SK-N-SH treated with all-trans-retinoic acid at 6 μM for 48 hours (cell line): Measurements from ENCODE around the gene GHRH.

Experiments used
- ESRRG ChIP-seq: fragments of 250-450 bp; sonication (Bioruptor Pico); IDR thresholded peaks from 2 replicates; pipeline ENCODE4 v1.6.1; 2021; ENCODE audit warnings: mild to moderate bottlenecking
- GLIS3 ChIP-seq: fragments of 250-450 bp; sonication (Bioruptor Pico); IDR thresholded peaks from 2 replicates; pipeline ENCODE4 v1.5.0; 2020; ENCODE audit warnings: mild to moderate bottlenecking, moderate library complexity
- OSR1 ChIP-seq: fragments of 250-450 bp; sonication (Bioruptor Pico); IDR thresholded peaks from 2 replicates; pipeline ENCODE4 v1.8.0; 2022; ENCODE audit warnings: moderate library complexity, mild to moderate bottlenecking, inconsistent platforms
- PPARA ChIP-seq: fragments of 250-450 bp; sonication (Bioruptor Pico); IDR thresholded peaks from 2 replicates; pipeline ENCODE4 v1.5.0; 2020; ENCODE audit warnings: mild to moderate bottlenecking, borderline replicate concordance
- ZFP3 ChIP-seq: fragments of 250-450 bp; sonication (Bioruptor Pico); IDR thresholded peaks from 2 replicates; pipeline ENCODE4 v1.5.0; 2020; ENCODE audit warnings: mild to moderate bottlenecking, moderate library complexity
- TF ChIP-seq, protein P1 (sequence below): fragments of 250-450 bp; sonication (Bioruptor Pico); IDR thresholded peaks from 2 replicates; pipeline ENCODE4 v1.5.1; 2021; ENCODE audit warnings: mild to moderate bottlenecking, moderate library complexity
- TF ChIP-seq, protein P2 (sequence below): fragments of 250-450 bp; sonication (Bioruptor Pico); IDR thresholded peaks from 2 replicates; pipeline ENCODE4 v1.8.0; 2020; ENCODE audit warnings: mild to moderate bottlenecking, moderate library complexity, borderline replicate concordance

DNA sequence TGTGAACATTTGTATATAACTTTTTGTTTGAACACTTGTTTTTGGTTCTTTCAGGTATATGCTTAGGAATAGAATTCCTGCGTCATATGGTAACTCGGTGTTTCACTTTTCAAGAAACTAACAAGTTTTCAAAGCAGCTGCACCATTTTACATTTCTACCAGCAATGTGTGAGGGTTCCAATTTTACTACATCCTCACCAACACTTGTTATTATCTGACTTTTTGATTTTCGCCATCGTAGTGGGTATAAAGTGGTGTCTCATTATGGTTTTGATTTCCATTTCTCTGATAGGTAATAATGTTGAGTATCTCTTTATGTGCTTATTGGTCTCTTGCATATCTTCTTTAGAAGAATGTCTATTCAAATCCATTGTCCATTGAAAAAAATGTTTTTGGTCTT, 42.6 kb downstream of the GHRH start:
- TF ChIP-seq ZFP3 (no peak), OSR1 (CRISPR knock-in tag) (no peak), GLIS3 (no peak), PPARA (CRISPR knock-in tag) (no peak), ESRRG (CRISPR knock-in tag) (no peak)
- TF ChIP-seq, protein P1, sequence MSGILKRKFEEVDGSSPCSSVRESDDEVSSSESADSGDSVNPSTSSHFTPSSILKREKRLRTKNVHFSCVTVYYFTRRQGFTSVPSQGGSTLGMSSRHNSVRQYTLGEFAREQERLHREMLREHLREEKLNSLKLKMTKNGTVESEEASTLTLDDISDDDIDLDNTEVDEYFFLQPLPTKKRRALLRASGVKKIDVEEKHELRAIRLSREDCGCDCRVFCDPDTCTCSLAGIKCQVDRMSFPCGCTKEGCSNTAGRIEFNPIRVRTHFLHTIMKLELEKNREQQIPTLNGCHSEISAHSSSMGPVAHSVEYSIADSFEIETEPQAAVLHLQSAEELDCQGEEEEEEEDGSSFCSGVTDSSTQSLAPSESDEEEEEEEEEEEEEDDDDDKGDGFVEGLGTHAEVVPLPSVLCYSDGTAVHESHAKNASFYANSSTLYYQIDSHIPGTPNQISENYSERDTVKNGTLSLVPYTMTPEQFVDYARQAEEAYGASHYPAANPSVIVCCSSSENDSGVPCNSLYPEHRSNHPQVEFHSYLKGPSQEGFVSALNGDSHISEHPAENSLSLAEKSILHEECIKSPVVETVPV (CRISPR knock-in tag), result no peak
- TF ChIP-seq, protein P2, sequence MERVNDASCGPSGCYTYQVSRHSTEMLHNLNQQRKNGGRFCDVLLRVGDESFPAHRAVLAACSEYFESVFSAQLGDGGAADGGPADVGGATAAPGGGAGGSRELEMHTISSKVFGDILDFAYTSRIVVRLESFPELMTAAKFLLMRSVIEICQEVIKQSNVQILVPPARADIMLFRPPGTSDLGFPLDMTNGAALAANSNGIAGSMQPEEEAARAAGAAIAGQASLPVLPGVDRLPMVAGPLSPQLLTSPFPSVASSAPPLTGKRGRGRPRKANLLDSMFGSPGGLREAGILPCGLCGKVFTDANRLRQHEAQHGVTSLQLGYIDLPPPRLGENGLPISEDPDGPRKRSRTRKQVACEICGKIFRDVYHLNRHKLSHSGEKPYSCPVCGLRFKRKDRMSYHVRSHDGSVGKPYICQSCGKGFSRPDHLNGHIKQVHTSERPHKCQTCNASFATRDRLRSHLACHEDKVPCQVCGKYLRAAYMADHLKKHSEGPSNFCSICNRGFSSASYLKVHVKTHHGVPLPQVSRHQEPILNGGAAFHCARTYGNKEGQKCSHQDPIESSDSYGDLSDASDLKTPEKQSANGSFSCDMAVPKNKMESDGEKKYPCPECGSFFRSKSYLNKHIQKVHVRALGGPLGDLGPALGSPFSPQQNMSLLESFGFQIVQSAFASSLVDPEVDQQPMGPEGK (CRISPR knock-in tag), result no peak
